PC-3 (cell line): ENCODE results near the gene FOXC2. TPM values are rescaled to one million over a fixed set of nuclear protein-coding genes. Genes with fewer than 3 reads are reported as not detected.

Experiments used
- ATAC-seq: fragments of 200-7000 bp; cut with Tn5 transposase; 2 replicates; pipeline ENCODE4 v1.9.1; 2020; ENCODE audit warnings: mild to moderate bottlenecking, moderate library complexity
- BruUV-seq: library from RNA; stranded (reverse); fragments of 400-500 nt; replicated peaks from 2 replicates; lab custom pipeline; 2021; lab: Mats Ljungman, UMichigan
- CTCF ChIA-PET: fragments of 300-600 bp; sonication (Branson Sonifier 250); formaldehyde crosslinking; loops from one replicate; lab custom pipeline; 2022; ENCODE audit warnings: antibody characterized with exemption; lab: Charles Lee
- POLR2A ChIA-PET: fragments of 300-600 bp; sonication (Branson Sonifier 250); formaldehyde crosslinking; loops from one replicate; lab custom pipeline; 2022; ENCODE audit warnings: antibody characterized with exemption; ENCODE audit not compliant: unreplicated experiment; lab: Charles Lee
- DNase-seq: peaks from one replicate; pipeline ENCODE4 v3.0.0-alpha.2; 2015
- H2AFZ ChIP-seq: fragments of 300-600 bp; sonication (generic); 2 replicates; pipeline ENCODE4 v1.6.0; 2016; ENCODE audit warnings: antibody characterized with exemption, low read length
- H3F3A ChIP-seq: fragments of 300-600 bp; sonication (generic); one replicate; pipeline ENCODE4 v1.6.0; 2017; ENCODE audit warnings: antibody characterized with exemption, low read length, control low read depth, mild to moderate bottlenecking; ENCODE audit not compliant: unreplicated experiment
- H3K27ac ChIP-seq: fragments of 300-600 bp; sonication (generic); 2 replicates; pipeline ENCODE4 v1.5.1; 2016; ENCODE audit warnings: mild to moderate bottlenecking, low read length
- H3K27me3 ChIP-seq: fragments of 300-600 bp; sonication (generic); 2 replicates; pipeline ENCODE4 v1.6.1; 2016; ENCODE audit warnings: low read length, mixed read lengths
- H3K36me3 ChIP-seq: fragments of 300-600 bp; sonication (generic); 2 replicates; pipeline ENCODE4 v1.6.1; 2016; ENCODE audit warnings: low read depth, mixed run types, low read length, mixed read lengths
- H3K4me1 ChIP-seq: fragments of 300-600 bp; sonication (generic); 2 replicates; pipeline ENCODE4 v1.5.1; 2016; ENCODE audit warnings: low read length; ENCODE audit not compliant: insufficient read depth
- H3K4me2 ChIP-seq: fragments of 300-600 bp; sonication (generic); 2 replicates; pipeline ENCODE4 v1.6.0; 2016; ENCODE audit warnings: low read length
- H3K4me3 ChIP-seq: fragments of 300-600 bp; sonication (generic); 2 replicates; pipeline ENCODE4 v1.5.1; 2016; ENCODE audit warnings: mild to moderate bottlenecking, low read length, mixed read lengths
- H3K79me2 ChIP-seq: fragments of 300-600 bp; sonication (generic); 2 replicates; pipeline ENCODE4 v1.6.1; 2017; ENCODE audit warnings: low read length, mixed read lengths
- H3K9ac ChIP-seq: fragments of 300-600 bp; sonication (generic); 2 replicates; pipeline ENCODE4 v1.6.0; 2016; ENCODE audit warnings: mild to moderate bottlenecking, low read length
- H3K9me2 ChIP-seq: fragments of 300-600 bp; sonication (generic); replicated peaks from 2 replicates; pipeline ENCODE4 v1.6.1; 2016; ENCODE audit warnings: mixed run types, low read length, mixed read lengths
- H3K9me3 ChIP-seq: fragments of 300-600 bp; sonication (generic); 2 replicates; pipeline ENCODE4 v1.6.1; 2016; ENCODE audit warnings: low read length, mixed read lengths
- H4K20me1 ChIP-seq: fragments of 300-600 bp; sonication (generic); 2 replicates; pipeline ENCODE4 v1.6.1; 2016; ENCODE audit warnings: low read length, mixed read lengths
- CTCF ChIP-seq: fragments of 300-600 bp; sonication (generic); conservative IDR thresholded peaks from 2 replicates; pipeline ENCODE4 v1.5.1; 2017; ENCODE audit warnings: antibody characterized with exemption, low read depth, mild to moderate bottlenecking, low read length
- EZH2 ChIP-seq: fragments of 300-600 bp; sonication (generic); IDR thresholded peaks from one replicate; pipeline ENCODE4 v1.6.1; 2017; ENCODE audit warnings: antibody characterized with exemption, mild to moderate bottlenecking, low read length; ENCODE audit not compliant: unreplicated experiment
- EZH2phosphoT487 ChIP-seq: fragments of 300-600 bp; sonication (generic); IDR thresholded peaks from 2 replicates; pipeline ENCODE4 v1.6.1; 2018; ENCODE audit warnings: mild to moderate bottlenecking, antibody characterized with exemption, low read length, borderline replicate concordance
- intact Hi-C: fragments of 100-400 bp; cut with micrococcal nuclease; formaldehyde crosslinking; loops from 2 replicates; pipeline ENCODE4 v1.9.0; 2023
- total RNA-seq: library from RNA; depleted of rRNA; stranded (reverse); fragments of >200 nt; gene quantifications from 2 replicates; pipeline ENCODE4 v1.2.3, GENCODE V29; 2014

FOXC2 gene
- total RNA-seq, 1 experiment from 2014 or later = not detected

- CTCF ChIA-PET = no interaction called here
- H2AFZ ChIP-seq = no peak overlapping the region
- no peak overlapping the region for H3K9ac ChIP-seq
- no peak overlapping the region for H3K27ac ChIP-seq
- no peaks in the 10 kb centered on the region for H3K27me3 ChIP-seq
- DNase-seq (no peak), ATAC-seq (no peak)
- peaks cover 13% of the 10 kb centered on the region for H3K4me1 ChIP-seq
- no peaks in the 10 kb centered on the region for H4K20me1 ChIP-seq
- H3F3A ChIP-seq = no peaks in the 10 kb centered on the region
- POLR2A ChIA-PET = no interaction called here
- no peak for TF ChIP-seq EZH2
- TF ChIP-seq CTCF = no peak
- TF ChIP-seq EZH2phosphoT487 = no peak
- BruUV-seq = no TSS peak
- no peaks in the 10 kb centered on the region for H3K9me2 ChIP-seq
- H3K4me2 ChIP-seq = no peak overlapping the region
- H3K4me3 ChIP-seq = no peak overlapping the region
- peaks cover 14% of the 10 kb centered on the region for H3K79me2 ChIP-seq
- no peaks in the 10 kb centered on the region for H3K36me3 ChIP-seq
- H3K9me3 ChIP-seq = no peaks in the 10 kb centered on the region
- intact Hi-C loops = no loop called here
These were observed 6.0 kb downstream of the FOXC2 start for GRCh38 chr16:86572606-86573005.

- intact Hi-C loops = no loop called here
- H3K9ac ChIP-seq = no peak overlapping the region
- ChIA-PET CTCF (no interaction called here), POLR2A (interaction anchor here (0.6 kb wide), 1 partner anchor 58 kb away, joined by 4 read pairs; no protein-coding TSS in a partner anchor)
- no peak overlapping the region for H3K4me3 ChIP-seq
- no peaks in the 10 kb centered on the region for H3K9me2 ChIP-seq
- H3K9me3 ChIP-seq = no peaks in the 10 kb centered on the region
- no peak overlapping the region for H2AFZ ChIP-seq
- no peaks in the 10 kb centered on the region for H3K27me3 ChIP-seq
- peaks cover 18% of the 10 kb centered on the region for H3K79me2 ChIP-seq
- no peaks in the 10 kb centered on the region for H3F3A ChIP-seq
- no peaks in the 10 kb centered on the region for H4K20me1 ChIP-seq
- no peak overlapping the region for H3K4me2 ChIP-seq
- no peaks in the 10 kb centered on the region for H3K36me3 ChIP-seq
- DNase-seq = no peak
- BruUV-seq = no TSS peak
- H3K4me1 ChIP-seq = peaks cover 18% of the 10 kb centered on the region
- no peak for ATAC-seq
- TF ChIP-seq CTCF (no peak), EZH2phosphoT487 (no peak), EZH2 (no peak)
- H3K27ac ChIP-seq = no peak overlapping the region
These were observed 6.6 kb downstream of the FOXC2 start for GRCh38 chr16:86573215-86573614.

- Histone ChIP-seq H4K20me1 (no peaks in the 10 kb centered on the region), H3K4me1 (peaks cover 18% of the 10 kb centered on the region), H3K79me2 (peaks cover 21% of the 10 kb centered on the region), H2AFZ (no peak overlapping the region), H3K36me3 (no peaks in the 10 kb centered on the region), H3K9ac (no peak overlapping the region), H3K9me3 (no peaks in the 10 kb centered on the region), H3K4me2 (no peak overlapping the region), H3K4me3 (no peak overlapping the region), H3K9me2 (no peaks in the 10 kb centered on the region), H3F3A (no peaks in the 10 kb centered on the region), H3K27ac (no peak overlapping the region), H3K27me3 (no peaks in the 10 kb centered on the region)
- no TSS peak for BruUV-seq
- no peak for TF ChIP-seq CTCF
- TF ChIP-seq EZH2phosphoT487 = no peak
- no peak for TF ChIP-seq EZH2
- no peak for DNase-seq
- intact Hi-C loops = no loop called here
- ChIA-PET POLR2A (interaction anchor here (0.6 kb wide), 1 partner anchor 57 kb away, joined by 4 read pairs; no protein-coding TSS in a partner anchor), CTCF (no interaction called here)
- no peak for ATAC-seq
These were observed 7.2 kb downstream of the FOXC2 start for GRCh38 chr16:86573646-86574508.
